ENCODE data around the gene AFF1.
A peak's percentile ranks its signal among the peaks of the same experiment; 100 is the strongest.

GRCh38 chr4:87005690-87006425, 71.0 kb downstream of the AFF1 start:
- TF ChIP-seq, protein P1, sequence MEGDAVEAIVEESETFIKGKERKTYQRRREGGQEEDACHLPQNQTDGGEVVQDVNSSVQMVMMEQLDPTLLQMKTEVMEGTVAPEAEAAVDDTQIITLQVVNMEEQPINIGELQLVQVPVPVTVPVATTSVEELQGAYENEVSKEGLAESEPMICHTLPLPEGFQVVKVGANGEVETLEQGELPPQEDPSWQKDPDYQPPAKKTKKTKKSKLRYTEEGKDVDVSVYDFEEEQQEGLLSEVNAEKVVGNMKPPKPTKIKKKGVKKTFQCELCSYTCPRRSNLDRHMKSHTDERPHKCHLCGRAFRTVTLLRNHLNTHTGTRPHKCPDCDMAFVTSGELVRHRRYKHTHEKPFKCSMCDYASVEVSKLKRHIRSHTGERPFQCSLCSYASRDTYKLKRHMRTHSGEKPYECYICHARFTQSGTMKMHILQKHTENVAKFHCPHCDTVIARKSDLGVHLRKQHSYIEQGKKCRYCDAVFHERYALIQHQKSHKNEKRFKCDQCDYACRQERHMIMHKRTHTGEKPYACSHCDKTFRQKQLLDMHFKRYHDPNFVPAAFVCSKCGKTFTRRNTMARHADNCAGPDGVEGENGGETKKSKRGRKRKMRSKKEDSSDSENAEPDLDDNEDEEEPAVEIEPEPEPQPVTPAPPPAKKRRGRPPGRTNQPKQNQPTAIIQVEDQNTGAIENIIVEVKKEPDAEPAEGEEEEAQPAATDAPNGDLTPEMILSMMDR (IDR thresholded peaks at IDR 0.05): no peak
- TF ChIP-seq POLR2A (IDR thresholded peaks at IDR 0.05): peak in 1 of 2 donors; percentile 4
